NCI-H1048 (cell line): ENCODE results near the gene WFIKKN1.

Source experiments
- DNase-seq: peaks from one replicate; lab custom pipeline; 2025; lab: John Stamatoyannopoulos, UW

Gene WFIKKN1

DNA sequence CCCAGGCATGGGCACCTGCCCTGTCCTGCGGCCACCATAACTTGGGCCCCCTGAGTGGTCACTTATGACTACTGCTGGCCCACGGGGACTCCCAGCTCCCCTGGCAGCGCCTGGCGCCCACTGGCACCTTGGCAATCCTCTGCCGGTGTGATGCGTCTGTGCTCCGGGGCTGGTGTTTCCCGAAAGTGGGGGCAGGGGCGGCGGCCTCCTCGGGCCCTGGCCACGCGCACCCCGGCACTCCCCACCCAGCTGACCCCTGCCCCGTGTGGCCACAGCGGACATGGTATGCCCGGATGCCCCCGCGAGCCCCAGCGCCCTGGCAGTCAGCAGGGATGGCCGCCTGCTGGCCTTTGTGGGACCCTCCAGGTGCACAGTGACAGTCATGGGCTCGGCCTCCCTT is 26.7 kb downstream of the WFIKKN1 start:
- DNase-seq = no peak

- no peak for DNase-seq
Observed at GRCh38 chr16:658679-659571, 28.1 kb downstream of the WFIKKN1 start.

DNA sequence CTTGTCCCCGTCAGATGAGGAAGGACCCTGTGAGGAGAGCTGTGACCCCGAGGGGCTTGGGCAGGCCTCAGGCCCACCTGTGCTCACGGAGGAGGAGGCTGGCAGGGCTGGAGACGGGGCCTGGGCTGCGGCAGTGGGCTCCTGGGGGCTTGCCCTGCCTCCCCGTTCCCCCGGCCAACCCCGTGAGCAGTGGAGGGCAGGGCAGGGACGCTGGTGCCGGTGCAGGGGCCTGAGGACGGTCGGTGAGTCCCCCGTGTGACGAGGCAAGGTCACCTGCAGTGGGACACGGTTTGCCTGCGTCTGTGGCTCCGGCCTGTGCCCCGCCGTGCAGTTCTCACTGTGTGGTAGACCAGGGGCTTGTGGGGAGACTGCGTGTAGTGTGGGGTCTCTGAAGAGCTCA is 28.8 kb downstream of the WFIKKN1 start:
- DNase-seq = no peak

- DNase-seq = no peak
Observed at GRCh38 chr16:660132-660458, 29.3 kb downstream of the WFIKKN1 start.

GRCh38 chr16:660459-661183 is 29.8 kb downstream of the WFIKKN1 start:
- peak; percentile 46 for DNase-seq

DNA sequence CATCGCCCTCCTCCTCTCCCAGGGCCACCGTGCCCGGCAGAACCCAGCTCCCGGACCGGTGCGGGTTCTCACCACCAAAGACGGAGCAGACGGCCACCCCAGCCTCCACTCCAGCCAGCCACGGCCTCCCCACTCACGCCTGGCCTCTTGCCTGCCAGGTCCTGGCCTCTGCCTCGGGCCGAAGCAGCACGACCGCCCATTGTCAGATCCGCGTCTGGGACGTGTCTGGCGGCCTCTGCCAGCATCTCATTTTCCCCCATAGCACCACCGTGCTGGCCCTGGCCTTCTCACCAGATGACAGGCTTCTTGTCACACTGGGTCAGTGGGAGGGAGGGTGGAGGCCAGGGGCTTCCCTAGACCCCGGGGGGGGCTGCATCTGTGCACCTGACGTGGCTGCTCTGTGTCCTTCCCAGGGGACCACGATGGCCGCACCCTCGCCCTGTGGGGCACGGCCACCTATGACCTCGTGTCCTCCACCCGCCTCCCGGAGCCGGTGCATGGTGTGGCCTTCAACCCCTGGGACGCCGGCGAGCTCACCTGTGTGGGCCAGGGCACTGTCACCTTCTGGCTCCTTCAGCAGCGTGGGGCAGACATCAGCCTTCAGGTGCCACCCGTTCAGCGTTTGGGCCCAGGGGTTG is 30.5 kb downstream of the WFIKKN1 start:
- no peak for DNase-seq

DNA sequence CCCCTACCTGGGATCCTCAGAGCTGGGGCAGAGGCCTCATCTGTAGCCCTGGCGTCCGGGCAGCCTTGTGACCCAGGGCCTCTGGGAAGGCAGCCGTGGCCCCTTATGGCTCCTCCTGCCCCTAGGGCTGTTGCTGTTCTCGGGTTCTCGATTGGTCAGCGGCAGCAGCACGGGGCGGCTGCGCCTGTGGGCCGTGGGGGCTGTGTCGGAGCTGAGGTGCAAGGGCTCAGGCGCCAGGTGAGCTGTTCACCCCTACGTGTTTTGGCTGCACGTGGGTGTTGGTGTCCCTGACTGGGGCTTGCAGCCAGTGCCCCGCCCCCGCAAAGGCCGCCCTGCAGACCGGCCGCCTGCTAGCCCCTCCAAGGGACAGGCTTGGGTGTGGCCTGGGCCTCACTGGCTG is 31.3 kb downstream of the WFIKKN1 start:
- no peak for DNase-seq

GRCh38 chr16:662597-662996 is 31.8 kb downstream of the WFIKKN1 start:
- no peak for DNase-seq

GRCh38 chr16:666572-666971 is 35.8 kb downstream of the WFIKKN1 start:
- no peak for DNase-seq

DNA sequence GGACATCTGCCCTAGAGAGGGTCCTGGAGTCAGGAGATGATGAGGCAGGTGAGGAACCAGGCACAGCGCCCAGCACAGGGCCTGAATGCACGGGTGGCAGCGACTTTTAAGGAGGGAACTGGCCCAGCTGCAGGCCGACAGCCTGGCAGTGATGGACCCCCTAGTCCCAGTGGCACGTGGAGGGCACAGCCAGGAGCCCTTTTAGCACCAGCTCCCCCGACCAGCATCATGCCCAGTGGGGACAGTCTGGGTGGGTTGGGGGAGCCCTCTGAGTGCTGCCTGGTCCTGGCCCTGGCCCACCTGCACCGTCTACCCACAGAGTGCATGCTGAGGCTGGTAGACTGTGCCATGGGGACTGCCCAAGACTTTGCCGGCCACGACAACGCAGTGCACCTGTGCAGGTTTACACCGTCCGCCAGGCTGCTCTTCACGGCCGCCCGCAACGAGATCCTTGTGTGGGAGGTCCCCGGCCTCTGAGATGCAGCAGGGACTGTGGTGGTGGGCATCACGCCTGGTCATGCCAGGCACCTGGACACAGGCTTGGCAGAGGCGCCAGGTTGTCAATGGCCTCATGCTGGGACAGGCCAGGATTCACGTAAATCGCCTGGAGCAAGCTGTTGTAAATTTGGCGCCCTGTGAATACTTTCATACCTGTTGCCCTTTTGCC is 36.5 kb downstream of the WFIKKN1 start:
- DNase-seq = no peak

- DNase-seq = peak; percentile 24
Observed at GRCh38 chr16:667780-668518, 37.2 kb downstream of the WFIKKN1 start, which contains the start of gene RHOT2. RHOT2 (plus strand) TSS chr16:668132; CDS start chr16:668200, 68 bp downstream.

GRCh38 chr16:668519-669171 is 37.9 kb downstream of the WFIKKN1 start:
- no peak for DNase-seq

GRCh38 chr16:669666-670065 is 38.9 kb downstream of the WFIKKN1 start:
- DNase-seq = no peak

GRCh38 chr16:670485-671352 is 39.9 kb downstream of the WFIKKN1 start:
- DNase-seq = no peak

DNA sequence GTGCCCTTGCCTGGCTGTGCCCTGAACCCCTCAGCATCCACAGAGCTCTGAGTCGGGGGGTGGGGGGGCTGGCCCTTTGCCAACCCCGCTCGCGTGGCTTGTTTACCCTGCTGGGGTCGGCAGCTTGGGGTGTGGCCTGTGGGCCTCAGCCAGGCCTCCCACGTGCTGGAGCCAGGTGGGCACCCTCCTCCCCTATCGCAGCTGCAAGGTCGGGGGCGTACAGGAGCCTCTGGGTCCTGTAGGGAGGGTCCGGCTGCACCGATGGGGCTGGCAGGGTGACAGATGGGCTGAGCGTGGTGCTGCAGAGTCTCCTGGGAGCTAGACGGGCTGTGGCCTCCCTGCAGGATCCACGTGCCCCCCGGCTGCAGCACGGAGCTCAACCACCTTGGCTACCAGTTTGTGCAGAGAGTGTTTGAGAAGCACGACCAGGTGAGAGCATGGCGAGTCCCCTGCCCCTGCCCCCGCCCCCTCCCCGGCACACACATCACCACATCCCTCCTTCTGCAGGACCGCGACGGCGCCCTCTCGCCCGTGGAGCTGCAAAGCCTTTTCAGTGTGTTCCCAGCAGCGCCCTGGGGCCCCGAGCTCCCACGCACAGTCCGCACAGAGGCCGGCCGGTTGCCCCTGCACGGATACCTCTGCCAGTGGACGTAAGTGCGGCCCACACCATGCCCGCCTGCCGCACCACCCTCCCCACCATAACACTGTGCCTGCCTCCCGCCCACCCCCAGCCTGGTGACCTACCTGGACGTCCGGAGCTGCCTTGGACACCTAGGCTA is 40.8 kb downstream of the WFIKKN1 start:
- no peak for DNase-seq

DNA sequence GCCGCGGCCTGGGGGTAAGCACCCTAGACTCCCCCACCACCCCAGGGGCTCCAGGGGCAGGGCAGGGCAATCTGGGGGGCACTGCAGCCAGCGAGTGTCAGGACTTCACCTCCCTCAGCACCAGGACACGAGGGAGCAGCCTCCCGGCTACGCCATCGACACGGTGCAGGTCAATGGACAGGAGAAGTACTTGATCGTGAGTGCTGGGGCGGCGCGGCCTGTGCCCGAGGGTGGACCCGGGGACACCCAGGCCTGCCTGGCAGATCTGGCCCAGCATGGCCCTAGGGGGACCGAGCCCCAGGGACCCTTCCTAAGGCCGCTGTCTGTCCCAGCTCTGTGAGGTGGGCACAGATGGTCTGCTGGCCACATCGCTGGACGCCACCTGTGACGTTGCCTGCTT is 41.6 kb downstream of the WFIKKN1 start:
- no peak for DNase-seq

- DNase-seq = no peak
Observed at GRCh38 chr16:672851-673250, 42.1 kb downstream of the WFIKKN1 start.

DNA sequence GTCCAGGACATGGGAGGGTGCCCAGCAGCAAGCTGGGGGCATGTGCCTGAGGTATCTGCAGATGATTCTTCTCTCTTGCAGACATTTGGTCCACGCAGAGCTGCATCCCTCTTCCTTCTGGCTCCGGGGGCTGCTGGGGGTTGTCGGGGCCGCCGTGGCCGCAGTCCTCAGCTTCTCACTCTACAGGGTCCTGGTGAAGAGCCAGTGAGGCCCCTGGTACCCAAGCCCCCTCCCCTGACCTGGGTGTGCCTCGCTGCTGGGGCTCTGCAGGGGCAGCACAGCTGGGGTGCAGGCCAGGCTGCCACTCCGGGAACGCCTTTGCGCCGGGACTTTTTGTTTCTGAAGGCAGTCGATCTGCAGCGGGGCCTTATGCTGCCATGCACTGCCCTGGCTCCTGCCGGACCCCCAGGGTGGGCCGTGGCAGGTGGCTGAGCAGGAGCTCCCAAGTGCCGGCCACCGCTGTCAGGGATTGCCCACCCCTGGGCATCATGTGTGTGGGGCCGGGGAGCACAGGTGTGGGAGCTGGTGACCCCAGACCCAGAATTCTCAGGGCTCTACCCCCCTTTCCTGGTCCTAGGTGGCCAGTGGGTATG is 42.7 kb downstream of the WFIKKN1 start:
- no peak for DNase-seq
